Hippocampal formation (tissue), 2 donors: ENCODE data around the gene CHID1.

Experiments
- DNase-seq, 2 donors: peaks; one replicate each; lab custom pipeline; 2025; lab: John Stamatoyannopoulos, UW

Gene CHID1

GRCh38 chr11:888310-889212, 22.0 kb downstream of the CHID1 start:
- DNase-seq, result no peak

GRCh38 chr11:887589-887988, 23.0 kb downstream of the CHID1 start:
- no peak for DNase-seq

DNA sequence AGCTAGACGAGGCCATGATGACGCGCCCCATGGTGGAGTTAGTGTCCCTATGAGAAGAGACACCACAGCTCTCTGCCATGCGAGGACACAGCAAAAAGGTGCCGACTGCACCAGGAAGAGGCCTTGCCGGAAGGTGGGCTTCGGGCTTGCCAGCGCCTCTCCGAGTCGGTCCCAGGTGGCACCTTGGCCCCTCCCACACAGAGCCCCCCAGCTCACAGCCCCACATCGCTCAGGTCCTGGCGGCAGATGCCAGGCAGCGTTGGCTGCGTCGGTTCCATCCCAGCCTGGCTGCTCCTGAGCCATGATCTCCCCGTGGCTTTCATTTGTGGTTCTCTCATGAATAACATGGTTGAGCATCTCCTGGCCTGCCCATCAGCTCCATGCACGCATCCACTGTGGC, 24.0 kb downstream of the CHID1 start:
- no peak for DNase-seq

GRCh38 chr11:884578-885070, 26.0 kb downstream of the CHID1 start:
- DNase-seq, result no peak

- DNase-seq, result no peak
Observed at GRCh38 chr11:883527-883926, 27.1 kb downstream of the CHID1 start.

DNA sequence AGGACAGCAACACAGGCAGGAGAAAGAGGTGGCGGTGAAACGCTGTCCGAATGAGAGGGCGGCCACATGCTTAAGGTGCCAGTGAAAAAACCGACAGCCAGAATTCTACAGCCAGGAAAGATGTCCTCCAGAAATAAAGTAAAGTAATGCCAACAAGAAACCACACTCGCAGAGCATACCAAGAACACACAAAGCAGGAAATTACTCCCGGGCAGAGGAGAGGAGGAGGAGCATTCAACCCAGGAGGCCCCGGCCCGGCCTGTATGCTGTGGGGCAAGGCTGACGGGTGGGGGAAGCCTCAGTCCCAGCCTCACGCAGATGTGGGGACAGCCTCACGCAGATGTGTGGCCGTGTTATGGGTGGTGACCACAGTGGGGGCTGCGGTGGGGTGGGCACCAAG, 28.0 kb downstream of the CHID1 start:
- no peak for DNase-seq

- no peak for DNase-seq
Observed at GRCh38 chr11:880447-880846, 30.2 kb downstream of the CHID1 start.

- DNase-seq, result no peak
Observed at GRCh38 chr11:877565-877964, 33.0 kb downstream of the CHID1 start.

- DNase-seq, result peak in 1 of 2 donors; percentile 35
Observed at GRCh38 chr11:876545-876944, 34.1 kb downstream of the CHID1 start.

GRCh38 chr11:875769-876301, 34.8 kb downstream of the CHID1 start:
- no peak for DNase-seq

DNA sequence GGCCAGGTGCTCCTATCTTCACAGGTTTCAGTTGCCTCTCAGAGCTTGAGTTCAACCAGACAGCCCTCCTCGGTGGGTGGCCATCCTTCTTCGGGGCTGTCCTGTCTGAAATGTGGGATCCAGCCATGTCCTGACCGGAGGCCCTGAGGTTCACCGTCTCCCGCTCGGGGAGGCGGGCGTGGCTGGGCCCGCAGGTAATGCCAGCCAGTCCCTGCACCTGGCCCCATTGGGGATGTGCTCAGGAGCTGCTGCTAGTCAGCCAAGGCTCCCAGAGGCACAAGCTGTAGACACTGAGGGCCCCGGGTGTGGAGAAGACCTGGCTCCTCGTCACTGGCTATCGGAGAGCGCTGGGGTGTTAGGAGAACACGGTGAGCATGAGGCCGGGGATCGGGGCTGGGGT, 35.4 kb downstream of the CHID1 start:
- no peak for DNase-seq

- DNase-seq, result no peak
Observed at GRCh38 chr11:873706-874105, 36.9 kb downstream of the CHID1 start.

GRCh38 chr11:872799-873198, 37.8 kb downstream of the CHID1 start:
- DNase-seq, result no peak

- DNase-seq, result no peak
Observed at GRCh38 chr11:871472-871871, 39.1 kb downstream of the CHID1 start.

DNA sequence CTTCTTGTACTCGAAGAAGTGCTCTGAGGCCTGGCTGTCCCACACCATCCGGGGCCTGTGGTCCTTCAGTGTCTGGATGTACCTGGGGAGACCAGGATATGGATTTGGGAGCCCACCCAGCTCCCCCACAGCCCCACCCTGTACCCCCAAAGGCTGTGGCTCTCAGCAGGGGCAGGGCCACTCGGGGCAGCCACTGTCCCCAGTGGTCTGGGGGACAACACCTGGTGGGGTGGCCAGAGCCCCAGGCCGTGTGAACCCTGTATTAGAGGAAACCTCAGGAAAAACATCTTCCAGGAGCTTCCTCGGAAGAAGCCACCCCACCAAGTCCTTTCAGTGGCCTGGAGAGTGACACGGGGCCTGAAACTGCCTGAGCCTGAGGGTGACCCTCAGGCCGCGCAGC, 40.2 kb downstream of the CHID1 start:
- DNase-seq, result no peak

DNA sequence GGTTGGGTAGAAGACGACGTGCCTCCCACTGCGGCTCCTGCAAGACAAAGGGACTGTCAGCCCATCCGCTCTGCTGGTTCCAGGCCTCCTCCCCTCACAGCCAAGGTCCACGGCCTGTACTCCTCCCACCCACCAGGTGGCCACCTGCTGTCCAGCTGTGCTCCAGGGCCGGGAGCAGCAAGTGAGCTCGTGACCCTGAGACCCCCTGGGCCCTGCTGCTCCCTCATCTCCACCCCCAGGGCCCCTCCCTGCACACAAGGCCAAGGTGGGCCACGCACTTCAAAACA, 40.5 kb downstream of the CHID1 start:
- no peak for DNase-seq

- DNase-seq, result no peak
Observed at GRCh38 chr11:869399-870126, 41.0 kb downstream of the CHID1 start.

DNA sequence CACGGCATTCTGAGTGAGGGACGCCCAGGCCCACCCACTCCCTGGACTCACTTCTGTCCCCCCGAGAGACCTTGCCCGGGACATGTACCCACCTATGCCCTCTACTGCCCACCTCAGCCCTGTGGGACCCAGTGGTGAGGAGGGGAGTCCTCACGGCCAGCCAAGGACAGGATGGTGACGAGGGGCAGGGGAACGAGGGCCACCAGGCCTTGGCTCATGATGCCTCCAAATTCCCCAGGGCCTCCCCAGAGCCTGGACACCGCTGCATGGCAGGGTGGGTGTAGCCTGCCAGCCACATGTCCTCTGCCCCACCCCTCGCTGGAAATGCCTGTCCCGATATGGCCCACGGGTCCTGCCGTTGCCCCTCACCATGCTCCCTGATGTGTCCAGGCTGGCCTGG, 41.8 kb downstream of the CHID1 start:
- no peak for DNase-seq

GRCh38 chr11:868394-868793, 42.2 kb downstream of the CHID1 start:
- no peak for DNase-seq

DNA sequence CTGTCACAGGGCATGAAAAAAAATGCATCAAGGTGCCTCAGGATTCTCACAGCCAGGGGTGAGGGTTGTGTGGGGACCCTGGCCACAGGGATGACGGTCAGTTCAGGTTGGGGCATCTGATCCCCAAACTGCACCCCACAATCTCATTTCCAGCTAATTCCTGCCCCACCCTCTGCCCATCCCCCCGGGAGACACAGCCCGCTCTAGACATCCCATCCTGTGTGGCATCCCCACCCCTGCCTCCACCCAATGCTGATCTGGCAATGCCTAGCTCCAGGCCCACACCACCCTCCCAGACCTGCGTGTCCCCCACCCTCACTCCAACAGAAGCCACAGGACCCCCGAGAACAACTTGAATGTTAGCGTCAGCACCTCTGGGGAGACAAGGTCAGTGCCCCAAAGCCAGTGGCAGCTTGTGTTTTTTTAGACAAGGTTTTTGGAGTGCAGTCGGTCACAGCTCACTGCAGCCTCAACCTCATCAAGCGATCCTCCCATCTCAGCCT, 42.7 kb downstream of the CHID1 start:
- no peak for DNase-seq

- DNase-seq, result no peak
Observed at GRCh38 chr11:866481-866880, 44.1 kb downstream of the CHID1 start.

DNA sequence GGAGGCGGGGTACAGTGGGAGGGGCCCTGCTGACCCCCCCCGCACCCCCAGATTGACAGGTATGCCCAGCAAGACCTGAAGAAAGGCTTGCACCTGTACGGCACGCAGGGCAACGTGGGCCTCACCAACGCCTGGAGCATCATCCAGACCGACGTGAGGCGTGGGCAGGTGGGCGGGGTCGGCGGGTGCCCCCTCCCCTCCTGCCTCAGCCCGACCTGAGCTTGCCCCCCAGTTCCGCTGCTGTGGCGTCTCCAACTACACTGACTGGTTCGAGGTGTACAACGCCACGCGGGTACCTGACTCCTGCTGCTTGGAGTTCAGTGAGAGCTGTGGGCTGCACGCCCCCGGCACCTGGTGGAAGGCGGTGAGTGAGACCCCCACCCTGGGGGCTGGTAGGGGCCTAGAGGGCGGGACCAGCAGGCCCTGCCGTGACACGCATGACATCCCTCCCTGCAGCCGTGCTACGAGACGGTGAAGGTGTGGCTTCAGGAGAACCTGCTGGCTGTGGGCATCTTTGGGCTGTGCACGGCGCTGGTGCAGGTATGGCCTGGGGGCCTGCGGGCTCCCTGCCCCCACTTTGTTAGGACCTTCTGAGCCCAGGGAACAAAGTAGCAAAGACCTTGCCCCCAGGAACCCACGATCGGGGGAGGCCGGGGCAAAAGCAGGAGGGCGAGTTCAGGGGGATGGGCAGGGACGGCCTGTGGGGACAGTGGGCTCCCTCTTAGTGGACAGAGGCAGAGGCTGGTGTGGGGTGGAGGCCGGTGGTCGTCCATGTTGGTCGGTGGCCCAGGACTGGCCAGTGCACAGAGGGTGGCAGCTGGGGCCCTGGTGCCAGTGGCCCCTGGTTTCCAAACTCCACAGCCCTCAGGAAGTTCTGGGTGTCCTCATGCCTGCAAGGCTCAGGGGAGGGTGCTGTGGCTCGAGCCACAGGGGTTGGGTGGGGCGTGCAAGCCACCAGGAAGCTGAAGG, 44.9 kb downstream of the CHID1 start:
- no peak for DNase-seq
